ENCODE results near the gene ULK1. TPM values are rescaled to one million over a fixed set of nuclear protein-coding genes. Genes with fewer than 3 reads are reported as not detected.

Gene ULK1
- total RNA-seq, 1 donor from 2014 or later, result 5.7 TPM

DNA sequence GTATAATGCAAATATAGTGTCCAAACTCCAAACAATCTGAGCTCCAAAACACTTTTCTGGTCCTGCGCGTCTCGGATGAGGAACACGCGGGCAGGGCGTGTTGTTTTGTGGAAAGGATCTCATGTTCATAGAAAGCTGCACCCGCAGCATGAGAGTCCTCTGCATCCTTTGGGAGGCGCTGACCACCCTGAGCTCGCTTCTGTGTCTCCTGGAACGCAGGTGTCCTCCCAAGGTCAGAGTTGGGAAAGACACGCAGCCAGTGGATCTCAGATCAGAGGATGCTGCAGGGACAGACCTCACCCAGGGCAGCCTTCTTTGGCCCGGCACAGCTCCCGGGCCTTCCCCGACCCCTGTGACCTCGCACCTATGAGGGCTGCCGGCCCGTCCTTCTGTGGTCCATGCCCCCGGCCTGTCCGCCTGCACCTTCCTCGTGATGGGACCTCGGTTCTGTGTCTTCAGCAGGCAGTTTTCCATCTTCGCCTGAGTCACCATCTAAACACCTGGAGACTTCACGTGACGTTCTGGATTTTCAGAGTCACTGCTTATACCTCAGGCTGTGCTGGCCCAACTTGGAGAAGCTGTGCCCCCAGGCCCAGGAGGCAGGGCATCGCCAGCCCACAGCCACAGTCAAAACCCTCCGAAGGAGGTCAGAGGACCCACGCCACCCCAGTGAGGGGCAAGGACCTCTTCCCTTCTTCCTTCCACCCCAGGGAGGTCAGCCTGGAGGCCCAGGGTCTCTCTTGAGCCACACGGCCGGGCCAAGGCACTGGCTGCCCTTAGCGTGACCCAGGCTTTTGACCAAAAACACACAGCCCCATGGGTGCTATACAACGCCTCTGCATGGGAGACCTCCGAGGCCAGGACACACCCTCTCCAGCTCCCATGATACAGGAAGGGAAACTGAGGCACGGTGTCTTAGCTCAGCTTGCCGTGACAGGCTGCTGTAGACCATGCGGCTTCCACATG lies 40.3 kb upstream of the ULK1 start:
- Histone ChIP-seq H3K4me1 (ENCODE audit: control insufficient read depth in 3 of 3, insufficient read depth in 3 of 3, low read length in 3 of 3) (no peaks in the 10 kb centered on the region), H3K9me3 (ENCODE audit: control insufficient read depth in 3 of 3, low read length in 3 of 3) (no peaks in the 10 kb centered on the region), H3K9ac (ENCODE audit: low read depth in 1 of 3, low read length in 3 of 3) (no peak overlapping the region), H3K27ac (ENCODE audit: low read depth, low read length) (no peak overlapping the region), H3K36me3 (ENCODE audit: control insufficient read depth in 3 of 3, insufficient read depth in 3 of 3, low read length in 3 of 3) (no peaks in the 10 kb centered on the region), H3K4me3 (ENCODE audit: low read length in 3 of 3) (no peak overlapping the region), H3K27me3 (ENCODE audit: control insufficient read depth in 3 of 3, insufficient read depth in 3 of 3, low read length in 3 of 3) (peaks cover 23 to 36% (median 28%) of the 10 kb centered on the region in 3 donors)

DNA sequence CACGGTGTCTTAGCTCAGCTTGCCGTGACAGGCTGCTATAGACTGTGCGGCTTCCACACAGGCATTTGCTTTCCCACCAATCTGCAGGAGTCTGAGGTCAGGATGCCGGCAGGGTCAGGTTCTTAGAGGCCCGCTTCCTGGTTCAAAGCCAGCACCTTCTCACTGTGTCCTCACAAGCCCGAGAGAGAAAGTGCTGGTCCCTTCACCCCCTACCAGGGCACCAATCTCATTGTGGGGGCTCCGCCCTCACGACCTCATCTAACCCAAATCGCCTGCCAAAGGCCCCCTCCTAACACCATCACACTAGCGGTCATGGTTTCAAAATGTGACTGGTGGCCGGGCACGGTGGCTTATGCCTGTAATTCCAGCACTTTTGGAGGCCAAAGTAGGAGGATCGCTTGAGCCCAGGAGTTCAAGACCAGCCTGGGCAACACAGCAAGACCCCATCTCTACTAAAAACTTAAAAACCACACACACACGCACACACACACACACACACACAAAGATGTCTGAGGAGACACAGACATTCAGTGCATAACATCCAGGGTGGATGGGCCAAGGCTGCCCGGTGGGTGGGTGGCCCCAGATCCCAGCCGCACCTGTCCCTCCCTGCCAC lies 39.5 kb upstream of the ULK1 start:
- Histone ChIP-seq H3K36me3 (ENCODE audit: control insufficient read depth in 3 of 3, insufficient read depth in 3 of 3, low read length in 3 of 3) (no peaks in the 10 kb centered on the region), H3K9me3 (ENCODE audit: control insufficient read depth in 3 of 3, low read length in 3 of 3) (no peaks in the 10 kb centered on the region), H3K4me1 (ENCODE audit: control insufficient read depth in 3 of 3, insufficient read depth in 3 of 3, low read length in 3 of 3) (no peaks in the 10 kb centered on the region), H3K9ac (ENCODE audit: low read depth in 1 of 3, low read length in 3 of 3) (no peak overlapping the region), H3K27me3 (ENCODE audit: control insufficient read depth in 3 of 3, insufficient read depth in 3 of 3, low read length in 3 of 3) (peaks cover 23 to 36% (median 28%) of the 10 kb centered on the region in 3 donors), H3K27ac (ENCODE audit: low read depth, low read length) (no peak overlapping the region), H3K4me3 (ENCODE audit: low read length in 3 of 3) (no peak overlapping the region)

DNA sequence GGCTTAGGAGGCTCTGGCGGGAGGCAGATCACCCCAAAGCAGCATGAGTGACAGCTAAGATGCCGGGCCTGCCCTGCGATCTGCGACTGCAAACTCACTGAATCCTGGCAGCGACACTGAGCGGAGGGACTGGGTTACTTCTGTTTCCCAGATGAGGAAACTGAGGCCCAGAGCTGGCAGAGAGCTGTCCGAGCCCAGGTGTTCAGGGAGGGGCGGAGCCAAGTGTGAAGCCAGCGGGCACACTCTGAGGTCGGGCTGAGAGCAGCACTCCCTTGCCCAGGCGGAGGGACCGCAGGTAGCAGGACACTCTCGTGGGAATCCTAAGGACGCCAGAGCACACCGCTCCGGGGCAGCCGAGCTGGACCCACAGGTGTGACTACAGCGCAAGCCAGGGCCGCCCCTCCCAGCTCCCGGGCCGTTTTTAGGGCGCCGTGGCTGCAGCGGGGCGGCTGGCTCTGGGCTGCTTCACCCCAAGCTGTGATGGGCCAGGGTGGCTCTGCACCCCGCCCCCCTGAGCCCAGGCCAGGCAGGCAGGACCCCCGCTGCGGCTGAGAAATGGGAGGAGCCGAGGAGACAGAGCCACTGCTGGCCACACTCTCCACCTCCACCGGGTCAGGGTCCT lies 38.8 kb upstream of the ULK1 start:
- H3K4me1 ChIP-seq (ENCODE audit: control insufficient read depth in 3 of 3, insufficient read depth in 3 of 3, low read length in 3 of 3), result no peaks in the 10 kb centered on the region
- H3K27ac ChIP-seq (ENCODE audit: low read depth, low read length), result no peak overlapping the region
- no peaks in the 10 kb centered on the region for H3K36me3 ChIP-seq (ENCODE audit: control insufficient read depth in 3 of 3, insufficient read depth in 3 of 3, low read length in 3 of 3)
- H3K9me3 ChIP-seq (ENCODE audit: control insufficient read depth in 3 of 3, low read length in 3 of 3), result no peaks in the 10 kb centered on the region
- no peak overlapping the region for H3K9ac ChIP-seq (ENCODE audit: low read depth in 1 of 3, low read length in 3 of 3)
- no peak overlapping the region for H3K4me3 ChIP-seq (ENCODE audit: low read length in 3 of 3)
- H3K27me3 ChIP-seq (ENCODE audit: control insufficient read depth in 3 of 3, insufficient read depth in 3 of 3, low read length in 3 of 3), result peaks cover 23 to 36% (median 28%) of the 10 kb centered on the region in 3 donors

DNA sequence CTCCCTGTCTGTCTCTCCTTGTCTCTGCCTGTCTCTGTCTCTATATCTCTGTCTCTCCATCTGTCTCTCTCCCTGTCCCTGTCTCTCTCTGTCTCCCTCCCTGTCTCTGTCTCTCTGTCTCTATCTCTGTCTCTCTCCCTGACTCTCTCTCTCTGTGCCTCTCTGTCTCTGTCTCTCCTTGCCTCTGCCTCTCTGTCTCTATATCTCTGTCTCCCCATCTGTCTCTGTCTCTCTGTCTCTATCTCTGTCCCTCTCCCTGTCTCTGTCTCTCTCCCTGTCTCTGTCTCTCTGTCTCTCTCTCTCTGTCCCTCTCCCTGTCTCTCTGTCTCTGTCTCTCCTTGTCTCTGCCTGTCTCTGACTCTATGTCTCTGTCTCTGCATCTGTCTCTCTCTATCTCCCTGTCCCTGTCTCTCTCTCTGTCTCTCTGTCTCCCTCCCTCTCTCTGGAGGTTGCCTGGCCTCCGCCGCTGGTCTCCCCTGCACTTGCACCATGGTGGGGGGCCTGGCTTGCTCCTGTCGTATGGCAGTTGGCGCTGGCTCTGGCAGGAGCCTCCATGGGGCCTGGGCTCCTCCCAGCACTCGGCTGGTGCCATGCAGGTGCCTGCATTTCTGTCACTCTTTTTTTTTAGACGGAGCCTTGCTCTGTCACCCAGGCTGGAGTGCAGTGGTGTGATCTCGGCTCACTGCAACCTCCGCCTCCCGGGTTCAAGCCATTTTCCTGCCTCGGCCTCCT lies 37.9 kb upstream of the ULK1 start:
- H3K9me3 ChIP-seq (ENCODE audit: control insufficient read depth in 3 of 3, low read length in 3 of 3), result no peaks in the 10 kb centered on the region
- H3K4me3 ChIP-seq (ENCODE audit: low read length in 3 of 3), result no peak overlapping the region
- H3K36me3 ChIP-seq (ENCODE audit: control insufficient read depth in 3 of 3, insufficient read depth in 3 of 3, low read length in 3 of 3), result no peaks in the 10 kb centered on the region
- H3K9ac ChIP-seq (ENCODE audit: low read depth in 1 of 3, low read length in 3 of 3), result no peak overlapping the region
- no peak overlapping the region for H3K27ac ChIP-seq (ENCODE audit: low read depth, low read length)
- peaks cover 23 to 36% (median 27%) of the 10 kb centered on the region in 3 donors for H3K27me3 ChIP-seq (ENCODE audit: control insufficient read depth in 3 of 3, insufficient read depth in 3 of 3, low read length in 3 of 3)
- H3K4me1 ChIP-seq (ENCODE audit: control insufficient read depth in 3 of 3, insufficient read depth in 3 of 3, low read length in 3 of 3), result no peaks in the 10 kb centered on the region

- H3K9ac ChIP-seq (ENCODE audit: low read depth in 1 of 3, low read length in 3 of 3), result no peak overlapping the region
- no peaks in the 10 kb centered on the region for H3K9me3 ChIP-seq (ENCODE audit: control insufficient read depth in 3 of 3, low read length in 3 of 3)
- no peaks in the 10 kb centered on the region for H3K36me3 ChIP-seq (ENCODE audit: control insufficient read depth in 3 of 3, insufficient read depth in 3 of 3, low read length in 3 of 3)
- no peaks in the 10 kb centered on the region for H3K4me1 ChIP-seq (ENCODE audit: control insufficient read depth in 3 of 3, insufficient read depth in 3 of 3, low read length in 3 of 3)
- H3K27ac ChIP-seq (ENCODE audit: low read depth, low read length), result no peak overlapping the region
- no peak overlapping the region for H3K4me3 ChIP-seq (ENCODE audit: low read length in 3 of 3)
- peaks cover 23 to 30% (median 27%) of the 10 kb centered on the region in 3 donors for H3K27me3 ChIP-seq (ENCODE audit: control insufficient read depth in 3 of 3, insufficient read depth in 3 of 3, low read length in 3 of 3)
These were observed 36.2 kb upstream of the ULK1 start for GRCh38 chr12:131857908-131858850.

- H3K9me3 ChIP-seq (ENCODE audit: control insufficient read depth in 3 of 3, low read length in 3 of 3), result no peaks in the 10 kb centered on the region
- H3K9ac ChIP-seq (ENCODE audit: low read depth in 1 of 3, low read length in 3 of 3), result no peak overlapping the region
- peaks cover 7 to 20% (median 13%) of the 10 kb centered on the region in 3 donors for H3K27me3 ChIP-seq (ENCODE audit: control insufficient read depth in 3 of 3, insufficient read depth in 3 of 3, low read length in 3 of 3)
- no peaks in the 10 kb centered on the region for H3K4me1 ChIP-seq (ENCODE audit: control insufficient read depth in 3 of 3, insufficient read depth in 3 of 3, low read length in 3 of 3)
- no peak overlapping the region for H3K27ac ChIP-seq (ENCODE audit: low read depth, low read length)
- peak overlapping the region in 2 of 3 donors; percentile 13 to 38 for H3K4me3 ChIP-seq (ENCODE audit: low read length in 3 of 3)
- no peaks in the 10 kb centered on the region for H3K36me3 ChIP-seq (ENCODE audit: control insufficient read depth in 3 of 3, insufficient read depth in 3 of 3, low read length in 3 of 3)
These were observed 33.8 kb upstream of the ULK1 start for GRCh38 chr12:131860472-131861260.

- Histone ChIP-seq H3K27me3 (ENCODE audit: control insufficient read depth in 3 of 3, insufficient read depth in 3 of 3, low read length in 3 of 3) (peaks cover 3 to 14% (median 6%) of the 10 kb centered on the region in 3 donors), H3K9me3 (ENCODE audit: control insufficient read depth in 3 of 3, low read length in 3 of 3) (no peaks in the 10 kb centered on the region), H3K4me3 (ENCODE audit: low read length in 3 of 3) (no peak overlapping the region), H3K4me1 (ENCODE audit: control insufficient read depth in 3 of 3, insufficient read depth in 3 of 3, low read length in 3 of 3) (no peaks in the 10 kb centered on the region), H3K9ac (ENCODE audit: low read depth in 1 of 3, low read length in 3 of 3) (no peak overlapping the region), H3K36me3 (ENCODE audit: control insufficient read depth in 3 of 3, insufficient read depth in 3 of 3, low read length in 3 of 3) (no peaks in the 10 kb centered on the region), H3K27ac (ENCODE audit: low read depth, low read length) (no peak overlapping the region)
These were observed 33.0 kb upstream of the ULK1 start for GRCh38 chr12:131861261-131862083.

DNA sequence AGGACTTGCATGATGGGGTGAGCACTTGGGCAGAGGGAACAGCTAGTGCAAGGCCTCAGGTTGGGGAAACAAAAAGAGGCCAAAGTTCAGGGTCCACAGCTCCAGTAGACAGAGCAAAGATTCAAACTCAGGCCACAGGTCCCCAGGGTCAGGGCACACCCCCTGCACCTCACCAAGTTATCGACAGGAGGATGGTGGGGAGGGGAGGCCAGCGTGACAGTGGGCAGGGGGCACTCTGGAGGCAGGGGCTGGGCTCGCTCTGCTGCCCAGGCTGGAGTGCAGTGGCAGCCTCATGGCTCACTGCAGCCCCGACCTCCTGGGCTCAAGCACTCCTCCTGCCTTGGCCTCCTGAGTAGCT lies 32.4 kb upstream of the ULK1 start:
- Histone ChIP-seq H3K4me1 (ENCODE audit: control insufficient read depth in 3 of 3, insufficient read depth in 3 of 3, low read length in 3 of 3) (no peaks in the 10 kb centered on the region), H3K36me3 (ENCODE audit: control insufficient read depth in 3 of 3, insufficient read depth in 3 of 3, low read length in 3 of 3) (no peaks in the 10 kb centered on the region), H3K9ac (ENCODE audit: low read depth in 1 of 3, low read length in 3 of 3) (no peak overlapping the region), H3K4me3 (ENCODE audit: low read length in 3 of 3) (no peak overlapping the region), H3K27me3 (ENCODE audit: control insufficient read depth in 3 of 3, insufficient read depth in 3 of 3, low read length in 3 of 3) (peaks cover 0 to 11% (median 2%) of the 10 kb centered on the region in 3 donors), H3K9me3 (ENCODE audit: control insufficient read depth in 3 of 3, low read length in 3 of 3) (no peaks in the 10 kb centered on the region), H3K27ac (ENCODE audit: low read depth, low read length) (no peak overlapping the region)

All from skeletal muscle tissue (tissue), 4 donors.